GM23248 (cell line): ENCODE data around the gene NPY4R2. TPM values are rescaled to one million over a fixed set of nuclear protein-coding genes. Genes with fewer than 3 reads are reported as not detected.
"Not testable (repeated sequence)": the region's sequence is repeated elsewhere in the genome, so short reads cannot be mapped to it uniquely, and the experiment has no call there.

Experiments used
- DNase-seq: peaks from one replicate; pipeline ENCODE4 v3.0.0-alpha.2; 2015
- H2AFZ ChIP-seq: fragments of 200-600 bp; sonication (generic); 2 replicates; pipeline ENCODE4 v1.6.1; 2016; ENCODE audit warnings: antibody characterized with exemption
- H3F3A ChIP-seq: fragments of 200-600 bp; sonication (generic); 2 replicates; pipeline ENCODE4 v1.6.1; 2016; ENCODE audit warnings: mild to moderate bottlenecking, antibody characterized with exemption, mixed run types; ENCODE audit not compliant: insufficient read depth
- H3K27ac ChIP-seq: fragments of 200-600 bp; sonication (generic); 2 replicates; pipeline ENCODE4 v1.5.1; 2016; ENCODE audit warnings: mild to moderate bottlenecking
- H3K27me3 ChIP-seq: fragments of 200-600 bp; sonication (generic); replicated peaks from 2 replicates; pipeline ENCODE4 v1.6.1; 2016; ENCODE audit warnings: mild to moderate bottlenecking; ENCODE audit not compliant: insufficient read depth
- H3K36me3 ChIP-seq: fragments of 200-600 bp; sonication (generic); 2 replicates; pipeline ENCODE4 v1.6.1; 2016; ENCODE audit warnings: low read depth, mild to moderate bottlenecking
- H3K4me1 ChIP-seq: fragments of 200-600 bp; sonication (generic); 2 replicates; pipeline ENCODE4 v1.6.1; 2016; ENCODE audit warnings: mild to moderate bottlenecking; ENCODE audit not compliant: insufficient read depth
- H3K4me2 ChIP-seq: fragments of 200-600 bp; sonication (generic); one replicate; pipeline ENCODE4 v1.6.1; 2016; ENCODE audit warnings: mild to moderate bottlenecking; ENCODE audit not compliant: unreplicated experiment
- H3K4me3 ChIP-seq: fragments of 200-600 bp; sonication (generic); 2 replicates; pipeline ENCODE4 v1.5.1; 2016; ENCODE audit warnings: mild to moderate bottlenecking
- H3K79me2 ChIP-seq: fragments of 200-600 bp; sonication (generic); 2 replicates; pipeline ENCODE4 v1.6.1; 2016; ENCODE audit warnings: mild to moderate bottlenecking; ENCODE audit not compliant: insufficient read depth
- H3K9ac ChIP-seq: fragments of 200-600 bp; sonication (generic); 2 replicates; pipeline ENCODE4 v1.6.1; 2016; ENCODE audit warnings: mild to moderate bottlenecking
- H3K9me2 ChIP-seq: fragments of 200-600 bp; sonication (generic); 2 replicates; pipeline ENCODE4 v1.6.1; 2016; ENCODE audit warnings: mixed run types, mild to moderate bottlenecking, moderate library complexity; ENCODE audit not compliant: insufficient read depth
- H3K9me3 ChIP-seq: fragments of 200-600 bp; sonication (generic); one replicate; pipeline ENCODE4 v1.6.1; 2017; ENCODE audit warnings: low read depth
- H4K20me1 ChIP-seq: fragments of 200-600 bp; sonication (generic); 2 replicates; pipeline ENCODE4 v1.6.0; 2016; ENCODE audit not compliant: insufficient read depth
- WGBS, 2 experiments: methylation state at CpG; one replicate each; pipeline ENCODE4 v1.1.6; 2015 to 2017; ENCODE audit warnings: low lambda C conversion rate in 2 of 2, low coverage in 1 of 2; ENCODE audit errors: missing lambda C conversion rate in 2 of 2; 5-methylcytosine and 5-hydroxymethylcytosine counted together
- in situ Hi-C: fragments of 300-500 bp; cut with MboI; formaldehyde crosslinking; loops from 2 replicates; pipeline ENCODE4 v1.15.0; 2020
- polyA plus RNA-seq: library from polyadenylated mRNA; unstranded; fragments of >200 nt; fragmentation: Nextera tagmentation; extraction: Ambion mirVana; gene quantifications from 2 replicates; pipeline ENCODE4 v1.2.1, GENCODE V29; 2016
- total RNA-seq: library from RNA; depleted of rRNA; stranded (reverse); fragments of >200 nt; shearing (Covaris generic); gene quantifications from 2 replicates; pipeline ENCODE4 v1.2.3, GENCODE V29; 2014

NPY4R2 gene
- total and polyA plus RNA-seq, 2 experiments from 2014 or later, result not detected

- H3K4me3 ChIP-seq, H4K20me1 ChIP-seq, H3K4me1 ChIP-seq, H3F3A ChIP-seq, in situ Hi-C loops, H3K27ac ChIP-seq, H3K27me3 ChIP-seq, H3K79me2 ChIP-seq, DNase-seq, H2AFZ ChIP-seq, H3K36me3 ChIP-seq, H3K9ac ChIP-seq, H3K9me3 ChIP-seq, H3K9me2 ChIP-seq, H3K4me2 ChIP-seq: not testable (repeated sequence)
Observed at GRCh38 chr10:47890737-47891136, 27.7 kb upstream of the NPY4R2 start.

DNA sequence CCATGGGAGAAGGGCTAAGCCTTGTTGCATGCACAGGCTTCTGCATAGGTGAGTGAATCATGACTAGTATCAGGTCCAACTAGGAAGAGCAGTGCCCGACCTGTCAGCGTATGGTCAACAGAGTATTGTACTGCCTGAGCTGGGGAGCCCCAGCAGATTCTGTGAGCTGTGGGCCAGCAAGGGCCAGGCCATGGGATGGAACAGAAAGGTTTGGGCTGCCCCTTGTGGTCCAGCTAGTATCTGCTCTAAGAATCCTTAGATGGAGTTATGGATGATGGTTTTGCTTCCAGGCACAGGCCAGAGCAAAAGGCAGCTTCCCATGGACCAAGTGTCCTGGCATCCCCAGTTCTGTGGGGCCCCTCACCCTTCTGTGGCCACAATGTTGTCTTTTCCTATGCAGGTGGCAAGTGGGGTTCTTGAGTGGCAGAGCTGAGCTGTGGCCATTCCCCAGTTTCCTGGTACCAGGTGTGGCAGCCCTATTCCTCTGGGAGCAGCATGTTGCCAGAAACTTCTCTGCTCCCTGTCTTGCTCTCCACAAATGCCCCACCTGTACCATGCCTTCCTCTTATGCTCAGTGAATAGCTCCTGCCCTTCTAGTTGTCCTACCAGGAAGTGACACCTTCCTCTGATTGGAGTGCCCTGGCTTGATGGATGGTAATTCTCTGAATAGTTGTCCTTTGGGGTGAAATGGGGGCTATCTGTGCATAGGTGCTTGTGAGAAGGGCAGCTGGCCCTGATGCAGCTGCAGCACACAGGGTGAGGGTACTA is 25.8 kb upstream of the NPY4R2 start:
- DNase-seq, H3K36me3 ChIP-seq, H3K4me2 ChIP-seq, H3K27me3 ChIP-seq, H3F3A ChIP-seq, H3K9me2 ChIP-seq, H3K27ac ChIP-seq, H3K9me3 ChIP-seq, in situ Hi-C loops, H3K4me3 ChIP-seq, H3K79me2 ChIP-seq, H4K20me1 ChIP-seq, H3K9ac ChIP-seq, H3K4me1 ChIP-seq, H2AFZ ChIP-seq: not testable (repeated sequence)
- WGBS, 2 experiments, result 17 to 60% methylated on average over 1 to 2 of the region's 2 CpGs

- H3K9me2 ChIP-seq, DNase-seq, H2AFZ ChIP-seq, in situ Hi-C loops, H4K20me1 ChIP-seq, H3K9ac ChIP-seq, H3K4me3 ChIP-seq, H3K4me2 ChIP-seq, H3K36me3 ChIP-seq, H3K9me3 ChIP-seq, H3K27me3 ChIP-seq, H3F3A ChIP-seq, H3K79me2 ChIP-seq, H3K4me1 ChIP-seq, H3K27ac ChIP-seq: not testable (repeated sequence)
- 63 to 82% methylated on average over 2 of the region's 2 CpGs for WGBS, 2 experiments
Observed at GRCh38 chr10:47894571-47894970, 23.9 kb upstream of the NPY4R2 start.

DNA sequence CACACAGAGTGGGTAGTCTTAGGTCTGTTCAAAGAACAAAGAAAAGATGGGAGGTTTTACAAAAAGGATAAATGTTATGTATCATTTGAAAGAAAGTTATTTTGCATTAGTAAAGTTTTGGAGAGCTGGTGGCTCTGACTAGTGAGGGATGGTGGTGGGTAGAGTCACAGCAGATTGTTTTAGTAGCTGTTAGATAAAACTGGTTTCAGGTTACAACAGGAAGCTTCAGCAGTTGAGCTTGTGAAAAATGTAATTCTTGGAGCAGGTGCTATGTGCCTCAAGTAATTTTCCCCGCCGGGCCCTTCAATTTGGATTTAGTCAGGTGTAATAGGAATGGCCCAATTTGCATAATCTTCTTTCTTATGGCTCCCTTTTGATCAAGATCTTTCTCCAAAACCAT is 20.6 kb upstream of the NPY4R2 start:
- H3K9me3 ChIP-seq, H3K27ac ChIP-seq, H3K9ac ChIP-seq, H3F3A ChIP-seq, H3K36me3 ChIP-seq, H3K4me1 ChIP-seq, DNase-seq, H3K27me3 ChIP-seq, H3K4me2 ChIP-seq, in situ Hi-C loops, H3K79me2 ChIP-seq, H4K20me1 ChIP-seq, H2AFZ ChIP-seq, H3K9me2 ChIP-seq, H3K4me3 ChIP-seq: not testable (repeated sequence)
- WGBS, 2 experiments, result no CpG with 5 or more reads among the region's 2 CpGs

DNA sequence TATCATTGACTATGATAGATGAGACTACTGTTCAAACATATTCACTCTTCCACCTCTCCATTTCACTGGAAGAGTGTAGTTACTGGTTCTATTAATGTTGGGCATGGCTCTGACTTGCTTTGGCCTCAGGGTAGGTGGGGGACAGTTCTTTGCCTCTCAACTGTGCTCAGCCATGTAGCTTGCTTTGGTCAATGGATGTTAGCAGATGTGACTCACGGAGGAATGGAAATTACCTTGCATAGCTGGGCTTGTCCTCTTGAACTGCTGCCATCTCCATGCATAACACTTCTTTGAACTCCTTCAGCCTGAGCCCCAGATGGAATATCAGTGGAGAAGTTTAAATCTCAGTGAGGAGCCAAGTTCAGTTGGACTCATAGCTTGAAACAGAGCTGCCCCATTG is 9.1 kb upstream of the NPY4R2 start:
- H3K4me1 ChIP-seq, H3K9me2 ChIP-seq, H3K4me2 ChIP-seq, H2AFZ ChIP-seq, H3K27ac ChIP-seq, H4K20me1 ChIP-seq, H3K27me3 ChIP-seq, H3K4me3 ChIP-seq, H3K36me3 ChIP-seq, H3K9me3 ChIP-seq, H3K9ac ChIP-seq, H3K79me2 ChIP-seq, DNase-seq, in situ Hi-C loops, H3F3A ChIP-seq: not testable (repeated sequence)
- no CpG with 5 or more reads among the region's 1 CpG for WGBS, 2 experiments

DNA sequence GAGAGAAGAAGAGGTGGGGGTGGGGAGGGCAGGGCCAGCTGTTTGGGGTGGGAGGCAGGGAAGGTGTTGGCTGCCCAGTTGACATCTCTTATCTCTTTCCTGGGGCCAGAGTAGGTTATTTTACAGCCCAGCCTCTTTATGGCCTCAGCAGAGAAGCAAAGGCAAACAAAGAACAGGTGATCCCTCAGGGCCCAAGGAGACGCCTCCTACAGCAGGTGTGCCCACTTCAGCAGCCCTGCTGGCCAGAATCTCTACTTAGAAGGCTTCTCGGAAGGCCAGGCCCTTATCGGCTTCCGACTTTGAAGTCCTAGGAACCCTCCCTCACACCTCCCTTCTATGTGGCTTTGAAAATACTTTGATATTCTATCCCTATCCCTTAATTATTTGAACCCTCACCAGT is 8.0 kb upstream of the NPY4R2 start:
- H4K20me1 ChIP-seq, H3K9ac ChIP-seq, H3K9me3 ChIP-seq, H3K4me2 ChIP-seq, H2AFZ ChIP-seq, H3K36me3 ChIP-seq, H3K9me2 ChIP-seq, H3K4me1 ChIP-seq, H3K27me3 ChIP-seq, H3F3A ChIP-seq, H3K27ac ChIP-seq, DNase-seq, H3K79me2 ChIP-seq, in situ Hi-C loops, H3K4me3 ChIP-seq: not testable (repeated sequence)
- no CpG with 5 or more reads among the region's 4 CpGs for WGBS, 2 experiments

GRCh38 chr10:47914052-47914451 is 4.4 kb upstream of the NPY4R2 start:
- H3K79me2 ChIP-seq, H3K9ac ChIP-seq, H3K27me3 ChIP-seq, H3F3A ChIP-seq, H3K4me1 ChIP-seq, H3K9me2 ChIP-seq, H3K4me3 ChIP-seq, H2AFZ ChIP-seq, H3K9me3 ChIP-seq, H3K27ac ChIP-seq, H3K4me2 ChIP-seq, DNase-seq, in situ Hi-C loops, H3K36me3 ChIP-seq, H4K20me1 ChIP-seq: not testable (repeated sequence)
- no CpG with 5 or more reads among the region's 2 CpGs for WGBS, 2 experiments
